HepG2 (cell line): ENCODE results near the gene CHPF. TPM values are rescaled to one million over a fixed set of nuclear protein-coding genes. Genes with fewer than 3 reads are reported as not detected.

ENCODE experiments used
- ATAC-seq: fragments of 200-7000 bp; cut with Tn5 transposase; 3 replicates; pipeline ENCODE4 v1.9.1; 2020; ENCODE audit warnings: mild to moderate bottlenecking, moderate library complexity
- BruUV-seq: library from RNA; stranded (reverse); fragments of 400-500 nt; replicated peaks from 2 replicates; lab custom pipeline; 2021; lab: Mats Ljungman, UMichigan
- CTCF ChIA-PET: fragments of 300-600 bp; formaldehyde crosslinking; extraction: SDS; loops from one replicate; lab custom pipeline; 2021; ENCODE audit warnings: low total read pairs, inconsistent platforms, low intra/inter-chr PET ratio; lab: Yijun Ruan, JAX
- POLR2A ChIA-PET: fragments of 350-600 bp; sonication (Branson Sonifier 250); formaldehyde crosslinking; loops from one replicate; lab custom pipeline; 2020; ENCODE audit warnings: antibody characterized with exemption, inconsistent platforms; lab: Yijun Ruan, JAX
- DNase-seq: peaks from one replicate; pipeline ENCODE4 v3.0.0-alpha.2; 2015; ENCODE audit warnings: low spot score
- FAIRE-seq: peaks from 3 replicates; lab custom pipeline; 2011; peaks lifted over from hg19 to GRCh38; lab: Jason Lieb, UNC
- H2AFZ ChIP-seq: one replicate; pipeline ENCODE4 v1.6.1; 2011; ENCODE audit warnings: low read length, inconsistent platforms
- H3K27ac ChIP-seq: fragments of 300-600 bp; 3 replicates; pipeline ENCODE4 v1.8.0; 2011; ENCODE audit warnings: mixed run types, mild to moderate bottlenecking, mixed read lengths, low read length, inconsistent platforms; ENCODE audit not compliant: insufficient read depth; ENCODE audit errors: extremely low read length
- H3K27me3 ChIP-seq, 2 experiments: fragments of 200-600 bp in 1 of 2; 2 replicates in 1 of 2; 3 replicates in 1 of 2; pipeline versions ENCODE4 v1.6.0 to v1.8.0; 2011; ENCODE audit warnings: low read length in 2 of 2, mild to moderate bottlenecking in 2 of 2, moderate library complexity in 2 of 2, inconsistent platforms in 1 of 2; ENCODE audit not compliant: insufficient read depth in 2 of 2, control insufficient read depth in 1 of 2
- H3K36me3 ChIP-seq, 2 experiments: fragments of 200-600 bp in 1 of 2; replicated peaks in 1 of 2; 2 replicates in 1 of 2; 3 replicates in 1 of 2; pipeline versions ENCODE4 v1.5.1 to v1.8.0; 2011; ENCODE audit warnings: low read length in 2 of 2, inconsistent platforms in 1 of 2; ENCODE audit not compliant: insufficient read depth in 2 of 2, control insufficient read depth in 1 of 2
- H3K4me1 ChIP-seq: 2 replicates; pipeline ENCODE4 v1.5.1; 2012; ENCODE audit warnings: low read length, inconsistent platforms; ENCODE audit not compliant: insufficient read depth
- H3K4me2 ChIP-seq: 2 replicates; pipeline ENCODE4 v1.6.0; 2011; ENCODE audit warnings: low read depth, low read length, inconsistent platforms
- H3K4me3 ChIP-seq, 3 experiments: fragments of 200-600 bp in 1 of 3; sonication (generic), shearing (Covaris generic) in 1 of 3; replicated peaks in 1 of 3; 2 replicates each; pipeline ENCODE4 v1.5.1; 2011 to 2016; ENCODE audit warnings: low read length in 3 of 3, inconsistent platforms in 2 of 3, low read depth in 2 of 3, mild to moderate bottlenecking in 2 of 3, control low read depth in 1 of 3, mixed read lengths in 1 of 3; ENCODE audit not compliant: insufficient read depth in 1 of 3
- H3K79me2 ChIP-seq: one replicate; pipeline ENCODE4 v1.6.1; 2011; ENCODE audit warnings: low read length, inconsistent platforms; ENCODE audit not compliant: insufficient read depth
- H3K9ac ChIP-seq: 2 replicates; pipeline ENCODE4 v1.6.0; 2011; ENCODE audit warnings: mild to moderate bottlenecking, low read depth, low read length, inconsistent platforms; ENCODE audit not compliant: insufficient read depth
- H3K9me3 ChIP-seq: 2 replicates; pipeline ENCODE4 v1.5.1; 2012; ENCODE audit warnings: mild to moderate bottlenecking, low read length
- H4K20me1 ChIP-seq: 2 replicates; pipeline ENCODE4 v1.6.0; 2011; ENCODE audit warnings: inconsistent platforms, mild to moderate bottlenecking, low read length, moderate library complexity; ENCODE audit not compliant: insufficient read depth
- NRL ChIP-seq: sonication (generic); formaldehyde crosslinking; IDR thresholded peaks from 2 replicates; pipeline ENCODE4 v1.5.0; 2020; ENCODE audit warnings: missing genetic modification reagents, mild to moderate bottlenecking, moderate library complexity, borderline replicate concordance
- RBAK ChIP-seq: sonication (generic); formaldehyde crosslinking; IDR thresholded peaks from 2 replicates; pipeline ENCODE4 v1.5.1; 2020; ENCODE audit warnings: mild to moderate bottlenecking, missing genetic modification reagents
- RFX1 ChIP-seq: fragments of 450-650 bp; IDR thresholded peaks from 2 replicates; pipeline ENCODE4 v1.6.1; 2017
- ZNF34 ChIP-seq: sonication (generic); formaldehyde crosslinking; IDR thresholded peaks from 2 replicates; pipeline ENCODE4 v1.4.0; 2020; ENCODE audit warnings: mild to moderate bottlenecking, missing genetic modification reagents, borderline replicate concordance
- ZNF891 ChIP-seq: sonication (generic); formaldehyde crosslinking; IDR thresholded peaks from 2 replicates; pipeline ENCODE4 v1.5.0; 2020; ENCODE audit warnings: mild to moderate bottlenecking, missing genetic modification reagents
- WGBS: methylation state at CpG from one replicate; pipeline ENCODE4 v1.1.6; 2017; ENCODE audit warnings: low lambda C conversion rate; 5-methylcytosine and 5-hydroxymethylcytosine counted together
- in situ Hi-C: cut with HindIII; loops from 2 replicates; pipeline ENCODE4 v1.10.0; 2017; ENCODE audit warnings: low pct_unique_long_range_greater_than_20kb; ENCODE audit not compliant: extremely low pct_ligation_motif_present
- intact Hi-C: fragments of 100-400 bp; cut with micrococcal nuclease; formaldehyde crosslinking; loops from one replicate; pipeline ENCODE4 v1.10.0; 2022; ENCODE audit not compliant: unreplicated experiment
- polyA plus RNA-seq, 8 experiments: library from polyadenylated mRNA; depleted of rRNA in 3 of 8; stranded (reverse) in 7 of 8; unstranded in 1 of 8; fragments of >200 nt; fragmentation: Illumina TruSeq in 4 of 8; extraction: Trizol in 4 of 8; gene quantifications; 2 replicates each; pipeline versions ENCODE4 v1.2.1 to v1.2.3, GENCODE V29; 2011 to 2016; ENCODE audit warnings: low read depth in 4 of 8, missing spikeins in 1 of 8, mixed read lengths in 1 of 8; ENCODE audit not compliant: insufficient read depth in 1 of 8
- total RNA-seq, 5 experiments: library from RNA; depleted of rRNA; stranded (reverse); fragments of >200 nt; fragmentation: Illumina TruSeq; extraction: Trizol; gene quantifications; 2 replicates each; pipeline ENCODE4 v1.2.3, GENCODE V29; 2016; ENCODE audit warnings: low read depth in 1 of 5
- TF ChIP-seq, protein P1 (sequence below): sonication (generic); formaldehyde crosslinking; IDR thresholded peaks from 2 replicates; pipeline ENCODE4 v1.5.0; 2020; ENCODE audit warnings: missing genetic modification reagents, mild to moderate bottlenecking, borderline replicate concordance

The CHPF gene
- total and polyA plus RNA-seq, 2 of the 13 experiments (the other 11 are each of a cell fraction or from before 2014, with no cell fraction given), result 79.6 to 111 TPM

DNA sequence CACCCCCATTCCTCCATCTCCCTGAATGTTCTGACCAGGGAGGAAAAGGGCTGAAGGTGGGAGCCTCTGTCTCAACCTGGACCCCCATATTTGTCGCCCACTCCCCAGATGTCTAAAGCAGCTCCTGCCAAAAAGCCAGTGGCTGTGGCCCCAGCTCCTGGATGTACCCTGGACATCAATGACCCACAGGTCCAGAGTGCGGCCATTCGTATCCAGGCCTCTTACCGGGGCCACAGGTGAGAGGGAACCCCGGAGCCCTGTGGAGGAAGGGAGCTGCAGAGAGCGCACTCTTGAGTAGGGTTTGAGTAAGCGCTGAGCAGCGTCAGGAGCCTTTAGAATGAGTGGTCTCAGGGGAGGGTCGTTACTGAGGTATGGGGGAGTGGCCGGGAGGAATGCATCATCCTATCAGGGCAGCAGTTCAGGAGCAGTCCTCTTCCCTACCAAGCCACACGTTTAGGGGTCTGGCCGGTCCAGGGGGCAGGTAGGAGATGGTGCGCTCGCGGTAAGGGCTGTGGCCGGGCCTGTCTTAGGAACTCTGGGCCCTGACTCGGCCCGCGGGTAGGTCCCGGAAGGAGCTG lies 47.3 kb downstream of the CHPF start:
- Histone ChIP-seq H3K27ac (no peak overlapping the region), H3K4me2 (peak overlapping the region; percentile 97; the same call in 1 of the 2 replicates), H3K4me1 (peaks cover 51% of the 10 kb centered on the region), H3K9ac (no peak overlapping the region), H3K36me3 (no peaks in the 10 kb centered on the region), H3K9me3 (no peaks in the 10 kb centered on the region), H4K20me1 (no peaks in the 10 kb centered on the region), H3K4me3 (no peak overlapping the region; a peak in 1 of 6 replicates), H3K79me2 (peaks cover 12% of the 10 kb centered on the region), H3K27me3 (peaks cover 19 to 62% of the 10 kb centered on the region in 2 experiments; a peak in 4 of 5 replicates), H2AFZ (no peak overlapping the region)
- in situ Hi-C loops (no loop called here), intact Hi-C loops (loop anchor here (5.0 kb wide), 2 partner anchors 101 to 109 kb away; partner anchors contain the start of genes DNPEP and STK11IP)
- no TSS peak for BruUV-seq
- FAIRE-seq (no peak), ATAC-seq (no peak), DNase-seq (no peak)
- POLR2A ChIA-PET, result interaction anchor here (1.0 to 3.0 kb wide), 2 partner anchors 32 to 33 kb away, joined by 3 to 21 read pairs; no protein-coding TSS in a partner anchor
- no peak for TF ChIP-seq RBAK
- no peak for TF ChIP-seq RFX1
- TF ChIP-seq NRL (CRISPR knock-in tag), result 0 out of 2 replicates have a peak, but pooled peaks have one; percentile 22
- 0 out of 2 replicates have a peak, but pooled peaks have one; percentile 48 for TF ChIP-seq ZNF891 (CRISPR knock-in tag)
- TF ChIP-seq, protein P1, sequence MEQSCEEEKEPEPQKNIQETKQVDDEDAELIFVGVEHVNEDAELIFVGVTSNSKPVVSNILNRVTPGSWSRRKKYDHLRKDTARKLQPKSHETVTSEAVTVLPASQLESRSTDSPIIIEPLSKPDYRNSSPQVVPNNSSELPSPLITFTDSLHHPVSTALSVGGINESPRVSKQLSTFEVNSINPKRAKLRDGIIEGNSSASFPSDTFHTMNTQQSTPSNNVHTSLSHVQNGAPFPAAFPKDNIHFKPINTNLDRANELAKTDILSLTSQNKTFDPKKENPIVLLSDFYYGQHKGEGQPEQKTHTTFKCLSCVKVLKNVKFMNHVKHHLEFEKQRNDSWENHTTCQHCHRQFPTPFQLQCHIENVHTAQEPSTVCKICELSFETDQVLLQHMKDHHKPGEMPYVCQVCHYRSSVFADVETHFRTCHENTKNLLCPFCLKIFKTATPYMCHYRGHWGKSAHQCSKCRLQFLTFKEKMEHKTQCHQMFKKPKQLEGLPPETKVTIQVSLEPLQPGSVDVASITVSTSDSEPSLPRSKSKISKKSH (CRISPR knock-in tag), result 0 out of 2 replicates have a peak, but pooled peaks have one; percentile 12
- TF ChIP-seq ZNF34 (CRISPR knock-in tag), result no peak
- 47% methylated on average over 11 of the region's 20 CpGs for WGBS
- CTCF ChIA-PET, result interaction anchor here (1.7 to 4.5 kb wide), 3 partner anchors 14 to 34 kb away, joined by 7 to 53 read pairs (median 26); no protein-coding TSS in a partner anchor
